ENCODE measurements around the gene CDH20. TPM values are rescaled to one million over a fixed set of nuclear protein-coding genes. Genes with fewer than 3 reads are reported as not detected.

CDH20 gene
- total and polyA plus RNA-seq, 10 donors: 0.04 to 0.05 TPM; not detected in 8

GRCh38 chr18:61556316-61556715 lies 223.1 kb downstream of the CDH20 start:
- WGBS, 5 donors: 79 to 90% (median 90%) methylated on average over 3 of the region's 3 CpGs

GRCh38 chr18:61556862-61557261 lies 223.6 kb downstream of the CDH20 start:
- 35 to 56% (median 45%) methylated on average over 2 of the region's 2 CpGs for WGBS, 5 donors

More at GRCh38 chr18:61556316-61556715, 223.1 kb downstream of the CDH20 start:
- H3K4me3 ChIP-seq: no peak overlapping the region
- peaks cover 0 to 2% (median 0%) of the 10 kb centered on the region in 6 donors for H3K4me1 ChIP-seq
- no peaks in the 10 kb centered on the region for H3K36me3 ChIP-seq
- peaks cover 0 to 6% (median 0%) of the 10 kb centered on the region in 8 donors for H3K9me3 ChIP-seq
- intact Hi-C loops (cut with DNase I; ENCODE audit: low total_unique reads): loop anchor here (10.0 kb wide), 2 partner anchors 338 to 578 kb away; partner anchors contain the start of gene RNF152
- H3K27ac ChIP-seq: no peak overlapping the region
- TF ChIP-seq POLR2AphosphoS5 (IDR thresholded peaks at IDR 0.05) (no peak), POLR2A (IDR thresholded peaks at IDR 0.05) (no peak), CTCF (IDR thresholded peaks at IDR 0.05 in 8 of 11, conservative IDR thresholded peaks at IDR 0.05 in 3 of 11) (no peak)
- no peak for DNase-seq
- peaks cover 0 to 6% (median 0%) of the 10 kb centered on the region in 7 donors for H3K27me3 ChIP-seq (replicated peaks in 1 of 7)

GRCh38 chr18:61569176-61569892 lies 236.1 kb downstream of the CDH20 start:
- intact Hi-C loops (cut with DNase I; ENCODE audit: low total_unique reads): no loop called here
- Histone ChIP-seq H3K4me3 (no peak overlapping the region), H3K9me3 (peaks cover 0 to 16% (median 3%) of the 10 kb centered on the region in 8 donors), H3K27me3 (replicated peaks in 1 of 7) (peaks cover 0 to 12% (median 0%) of the 10 kb centered on the region in 7 donors), H3K27ac (no peak overlapping the region), H3K4me1 (no peaks in the 10 kb centered on the region), H3K36me3 (no peaks in the 10 kb centered on the region)
- TF ChIP-seq POLR2A (IDR thresholded peaks at IDR 0.05): no peak
- no peak for TF ChIP-seq CTCF (IDR thresholded peaks at IDR 0.05 in 8 of 11, conservative IDR thresholded peaks at IDR 0.05 in 3 of 11)
- no peak for TF ChIP-seq POLR2AphosphoS5 (IDR thresholded peaks at IDR 0.05)
- 80 to 94% (median 86%) methylated on average over 9 of the region's 9 CpGs for WGBS, 5 donors
- DNase-seq: no peak

More at GRCh38 chr18:61556862-61557261, 223.6 kb downstream of the CDH20 start:
- H3K36me3 ChIP-seq: no peaks in the 10 kb centered on the region
- H3K9me3 ChIP-seq: peaks cover 0 to 6% (median 0%) of the 10 kb centered on the region in 8 donors
- peaks cover 0 to 6% (median 0%) of the 10 kb centered on the region in 7 donors for H3K27me3 ChIP-seq (replicated peaks in 1 of 7)
- no peak for DNase-seq
- intact Hi-C loops (cut with DNase I; ENCODE audit: low total_unique reads): loop anchor here (10.0 kb wide), 2 partner anchors 338 to 578 kb away; partner anchors contain the start of gene RNF152
- TF ChIP-seq CTCF (IDR thresholded peaks at IDR 0.05 in 8 of 11, conservative IDR thresholded peaks at IDR 0.05 in 3 of 11): no peak
- TF ChIP-seq POLR2A (IDR thresholded peaks at IDR 0.05): no peak
- no peak for TF ChIP-seq POLR2AphosphoS5 (IDR thresholded peaks at IDR 0.05)
- no peak overlapping the region for H3K4me3 ChIP-seq
- peaks cover 0 to 2% (median 0%) of the 10 kb centered on the region in 6 donors for H3K4me1 ChIP-seq
- no peak overlapping the region for H3K27ac ChIP-seq

GRCh38 chr18:61570070-61570469 lies 236.8 kb downstream of the CDH20 start:
- DNase-seq: no peak
- Histone ChIP-seq H3K36me3 (no peaks in the 10 kb centered on the region), H3K9me3 (peaks cover 0 to 16% (median 3%) of the 10 kb centered on the region in 8 donors), H3K4me1 (no peaks in the 10 kb centered on the region), H3K27ac (no peak overlapping the region), H3K27me3 (replicated peaks in 1 of 7) (peaks cover 0 to 12% (median 0%) of the 10 kb centered on the region in 7 donors), H3K4me3 (no peak overlapping the region)
- intact Hi-C loops (cut with DNase I; ENCODE audit: low total_unique reads): no loop called here
- TF ChIP-seq CTCF (IDR thresholded peaks at IDR 0.05 in 8 of 11, conservative IDR thresholded peaks at IDR 0.05 in 3 of 11): no peak
- TF ChIP-seq POLR2AphosphoS5 (IDR thresholded peaks at IDR 0.05): no peak
- no peak for TF ChIP-seq POLR2A (IDR thresholded peaks at IDR 0.05)
- WGBS, 5 donors: 69 to 91% (median 75%) methylated on average over 3 of the region's 3 CpGs
